ENCODE data around the gene CHST15.

Gene CHST15

GRCh38 chr10:124043310-124044142 is 49.9 kb downstream of the CHST15 start:
- Mint-ChIP-seq H3K36me3 (ENCODE audit: low read depth) (peaks cover 37% of the 10 kb centered on the region), H3K27me3 (ENCODE audit: low read depth) (peaks cover 9% of the 10 kb centered on the region), H3K4me1 (peaks cover 28% of the 10 kb centered on the region), H3K4me3 (no peak overlapping the region), H3K27ac (peak overlapping the region; percentile 37 to 59 (median 54)), H3K9me3 (peaks cover 2% of the 10 kb centered on the region)
- TF ChIP-seq, protein P1, sequence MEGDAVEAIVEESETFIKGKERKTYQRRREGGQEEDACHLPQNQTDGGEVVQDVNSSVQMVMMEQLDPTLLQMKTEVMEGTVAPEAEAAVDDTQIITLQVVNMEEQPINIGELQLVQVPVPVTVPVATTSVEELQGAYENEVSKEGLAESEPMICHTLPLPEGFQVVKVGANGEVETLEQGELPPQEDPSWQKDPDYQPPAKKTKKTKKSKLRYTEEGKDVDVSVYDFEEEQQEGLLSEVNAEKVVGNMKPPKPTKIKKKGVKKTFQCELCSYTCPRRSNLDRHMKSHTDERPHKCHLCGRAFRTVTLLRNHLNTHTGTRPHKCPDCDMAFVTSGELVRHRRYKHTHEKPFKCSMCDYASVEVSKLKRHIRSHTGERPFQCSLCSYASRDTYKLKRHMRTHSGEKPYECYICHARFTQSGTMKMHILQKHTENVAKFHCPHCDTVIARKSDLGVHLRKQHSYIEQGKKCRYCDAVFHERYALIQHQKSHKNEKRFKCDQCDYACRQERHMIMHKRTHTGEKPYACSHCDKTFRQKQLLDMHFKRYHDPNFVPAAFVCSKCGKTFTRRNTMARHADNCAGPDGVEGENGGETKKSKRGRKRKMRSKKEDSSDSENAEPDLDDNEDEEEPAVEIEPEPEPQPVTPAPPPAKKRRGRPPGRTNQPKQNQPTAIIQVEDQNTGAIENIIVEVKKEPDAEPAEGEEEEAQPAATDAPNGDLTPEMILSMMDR (IDR thresholded peaks at IDR 0.05; ENCODE audit: unreplicated experiment in 3 of 3): no peak

DNA sequence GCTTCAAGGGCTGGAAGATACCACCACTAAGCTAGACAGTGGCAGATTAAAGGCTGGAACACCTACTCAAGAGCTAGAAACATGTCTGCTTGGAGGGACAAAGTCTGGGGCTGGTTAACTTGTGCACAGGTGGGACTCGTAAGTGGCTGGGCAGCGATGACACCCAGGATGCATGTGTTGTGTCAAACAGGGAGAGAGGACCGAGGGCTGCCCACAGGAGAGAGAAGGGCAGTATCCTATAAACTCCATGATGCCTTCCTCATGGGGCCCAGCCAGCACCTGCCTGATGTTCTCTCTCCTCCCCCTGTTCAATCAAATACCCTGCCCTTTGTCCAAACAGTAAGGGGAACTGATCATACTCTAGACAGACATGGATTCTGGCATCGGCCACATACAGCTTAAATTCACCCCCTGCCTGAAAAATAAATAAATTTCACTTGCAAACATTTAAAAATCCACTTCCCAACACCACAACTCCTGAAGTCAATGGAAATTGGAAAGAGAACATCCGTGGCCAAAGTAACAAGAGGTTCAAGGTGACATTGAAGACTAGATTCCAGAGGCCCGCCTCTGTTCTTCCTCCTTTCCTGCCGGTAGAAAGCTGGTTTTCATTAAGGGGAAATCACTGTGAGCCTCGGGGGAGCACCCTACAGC is 50.6 kb downstream of the CHST15 start:
- peaks cover 20% of the 10 kb centered on the region for H3K4me1 Mint-ChIP-seq
- peaks cover 37% of the 10 kb centered on the region for H3K36me3 Mint-ChIP-seq (ENCODE audit: low read depth)
- H3K4me3 Mint-ChIP-seq: no peak overlapping the region
- peaks cover 9% of the 10 kb centered on the region for H3K27me3 Mint-ChIP-seq (ENCODE audit: low read depth)
- peaks cover 2% of the 10 kb centered on the region for H3K9me3 Mint-ChIP-seq
- TF ChIP-seq, protein P1 (IDR thresholded peaks at IDR 0.05; ENCODE audit: unreplicated experiment in 3 of 3): no peak
- peak overlapping the region; percentile 37 to 59 (median 54) for H3K27ac Mint-ChIP-seq

DNA sequence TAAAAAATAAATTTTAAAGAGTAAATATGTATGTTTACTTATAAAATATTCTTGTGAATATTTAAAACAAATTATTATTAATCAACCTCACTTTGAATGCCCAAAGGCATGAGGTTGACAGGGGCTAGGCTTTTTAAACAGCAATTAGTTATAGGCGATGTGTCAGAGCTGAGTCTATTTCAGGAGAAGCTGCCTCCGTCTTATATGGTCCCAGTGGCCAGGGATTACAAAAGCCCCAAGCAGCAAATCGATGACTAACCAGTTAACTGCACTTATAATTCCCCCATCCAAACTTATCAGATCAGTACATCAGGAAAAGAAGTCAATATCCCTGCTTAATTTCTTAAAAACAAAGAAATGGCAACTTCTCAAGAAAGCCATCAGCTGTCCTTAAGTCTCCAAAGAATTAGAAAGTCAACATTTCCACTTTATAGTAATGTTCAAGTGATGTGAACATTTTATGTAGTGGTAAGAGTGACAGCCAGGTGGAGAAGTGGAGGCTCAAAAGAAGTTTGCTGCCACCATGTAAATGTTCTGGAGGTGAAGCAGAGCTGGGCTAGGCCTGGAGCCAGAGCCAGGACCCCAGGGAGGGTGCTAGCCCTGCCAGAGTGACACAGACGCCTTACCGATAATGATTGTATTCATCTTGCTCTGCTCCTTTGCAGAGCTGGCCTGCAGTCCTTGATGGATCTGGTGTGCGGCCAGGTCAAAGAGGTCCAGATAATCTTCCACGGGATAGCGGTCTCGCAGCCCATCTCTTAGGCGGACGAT is 51.5 kb downstream of the CHST15 start:
- TF ChIP-seq, protein P1 (IDR thresholded peaks at IDR 0.05; ENCODE audit: unreplicated experiment in 3 of 3): no peak
- H3K4me1 Mint-ChIP-seq: peaks cover 25% of the 10 kb centered on the region
- H3K4me3 Mint-ChIP-seq: no peak overlapping the region
- H3K9me3 Mint-ChIP-seq: peaks cover 2% of the 10 kb centered on the region
- no peak overlapping the region for H3K27ac Mint-ChIP-seq
- peaks cover 16% of the 10 kb centered on the region for H3K27me3 Mint-ChIP-seq (ENCODE audit: low read depth)
- H3K36me3 Mint-ChIP-seq (ENCODE audit: low read depth): peaks cover 36% of the 10 kb centered on the region

DNA sequence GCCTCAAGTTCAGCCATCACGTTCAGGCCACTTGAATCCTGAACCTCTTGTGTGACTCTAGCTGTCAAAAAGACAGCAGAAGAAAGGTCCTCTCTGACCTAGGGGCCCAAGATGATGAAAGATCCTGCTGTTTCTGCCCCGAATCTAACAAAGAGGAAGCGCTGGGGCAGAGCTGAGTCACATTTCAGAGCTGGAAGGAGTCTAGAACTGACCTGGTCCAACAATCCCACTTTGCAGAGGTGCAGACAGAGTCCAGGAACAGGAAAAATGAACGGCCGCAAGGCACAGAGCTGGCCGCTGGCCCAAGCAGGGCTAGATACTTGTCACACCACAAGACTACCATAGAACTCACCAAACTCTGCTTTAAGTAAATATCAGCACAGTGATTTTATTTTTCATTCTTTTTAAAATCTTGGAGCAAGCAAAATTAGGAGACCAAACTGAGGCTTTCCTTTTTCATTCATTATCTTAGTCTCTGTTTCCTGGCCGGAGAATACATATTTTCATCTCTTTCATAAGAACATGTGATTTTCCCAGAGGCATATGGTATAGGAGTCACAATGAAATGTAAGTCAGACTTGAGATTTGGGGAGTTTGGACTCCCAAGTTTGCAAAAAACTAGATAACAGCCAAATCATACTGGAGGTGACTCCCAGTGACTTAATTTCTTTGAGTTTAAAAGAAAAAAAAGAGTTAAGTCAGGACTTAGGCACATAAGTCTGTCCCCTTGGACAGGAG is 52.8 kb downstream of the CHST15 start:
- TF ChIP-seq, protein P1 (IDR thresholded peaks at IDR 0.05; ENCODE audit: unreplicated experiment in 3 of 3): no peak
- Mint-ChIP-seq H3K4me3 (no peak overlapping the region), H3K27me3 (ENCODE audit: low read depth) (peaks cover 21% of the 10 kb centered on the region), H3K36me3 (ENCODE audit: low read depth) (peaks cover 36% of the 10 kb centered on the region), H3K9me3 (peaks cover 1% of the 10 kb centered on the region), H3K27ac (no peak overlapping the region), H3K4me1 (peaks cover 37% of the 10 kb centered on the region)

GRCh38 chr10:124039483-124040013 is 53.9 kb downstream of the CHST15 start:
- Mint-ChIP-seq H3K4me1 (peaks cover 29% of the 10 kb centered on the region), H3K36me3 (ENCODE audit: low read depth) (peaks cover 30% of the 10 kb centered on the region), H3K4me3 (no peak overlapping the region), H3K27me3 (ENCODE audit: low read depth) (peaks cover 21% of the 10 kb centered on the region), H3K27ac (no peak overlapping the region), H3K9me3 (no peaks in the 10 kb centered on the region)
- TF ChIP-seq, protein P1 (IDR thresholded peaks at IDR 0.05; ENCODE audit: unreplicated experiment in 3 of 3): no peak
